Cortex of kidney (tissue), 1 donor: Measurements from ENCODE around the gene MYO3B.
"Not testable (repeated sequence)": the region's sequence is repeated elsewhere in the genome, so short reads cannot be mapped to it uniquely, and the experiment has no call there.

ENCODE experiments used
- DNase-seq: peaks from one replicate; lab custom pipeline; 2025; lab: John Stamatoyannopoulos, UW

Gene MYO3B

GRCh38 chr2:170428868-170429267 is 250.9 kb downstream of the MYO3B start:
- no peak for DNase-seq

DNA sequence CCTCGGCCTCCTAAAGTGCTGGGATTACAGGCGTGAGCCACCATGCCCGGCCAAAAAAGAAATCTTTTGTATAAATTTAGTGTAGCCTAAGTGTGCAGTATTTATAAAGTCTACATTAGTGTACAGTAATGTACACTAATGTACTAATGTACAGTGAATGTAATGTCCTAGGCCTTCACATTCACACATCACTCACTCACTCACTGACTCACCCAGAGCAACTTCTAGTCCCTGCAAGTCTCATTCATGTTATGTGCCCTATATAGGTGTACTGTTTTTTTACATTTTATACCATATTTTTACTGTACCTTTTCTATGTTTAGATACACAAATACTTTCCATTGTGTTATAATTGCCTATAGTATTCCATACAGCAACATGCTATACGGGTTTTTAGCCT is 254.9 kb downstream of the MYO3B start:
- DNase-seq, result no peak

DNA sequence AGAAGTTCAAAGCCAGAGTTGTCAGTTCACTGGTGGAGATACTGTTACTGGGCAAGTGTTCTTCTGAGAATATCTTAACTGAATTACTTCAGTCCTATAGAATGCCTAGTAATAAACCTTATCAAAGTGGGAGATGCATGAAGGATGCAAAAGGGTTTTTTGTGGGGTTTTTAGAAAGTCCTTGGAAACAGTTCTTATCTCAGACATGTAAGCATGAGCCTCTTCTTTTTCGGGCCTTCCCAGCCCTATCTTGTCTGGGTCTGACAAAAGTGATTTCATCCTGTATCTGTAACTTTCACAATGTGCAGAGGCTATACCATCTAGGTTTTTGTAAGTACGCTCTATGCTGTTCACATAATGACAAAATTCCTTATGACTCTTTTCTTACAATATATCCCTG is 255.5 kb downstream of the MYO3B start:
- no peak for DNase-seq

GRCh38 chr2:170434396-170434795 is 256.4 kb downstream of the MYO3B start:
- not testable (repeated sequence) for DNase-seq

DNA sequence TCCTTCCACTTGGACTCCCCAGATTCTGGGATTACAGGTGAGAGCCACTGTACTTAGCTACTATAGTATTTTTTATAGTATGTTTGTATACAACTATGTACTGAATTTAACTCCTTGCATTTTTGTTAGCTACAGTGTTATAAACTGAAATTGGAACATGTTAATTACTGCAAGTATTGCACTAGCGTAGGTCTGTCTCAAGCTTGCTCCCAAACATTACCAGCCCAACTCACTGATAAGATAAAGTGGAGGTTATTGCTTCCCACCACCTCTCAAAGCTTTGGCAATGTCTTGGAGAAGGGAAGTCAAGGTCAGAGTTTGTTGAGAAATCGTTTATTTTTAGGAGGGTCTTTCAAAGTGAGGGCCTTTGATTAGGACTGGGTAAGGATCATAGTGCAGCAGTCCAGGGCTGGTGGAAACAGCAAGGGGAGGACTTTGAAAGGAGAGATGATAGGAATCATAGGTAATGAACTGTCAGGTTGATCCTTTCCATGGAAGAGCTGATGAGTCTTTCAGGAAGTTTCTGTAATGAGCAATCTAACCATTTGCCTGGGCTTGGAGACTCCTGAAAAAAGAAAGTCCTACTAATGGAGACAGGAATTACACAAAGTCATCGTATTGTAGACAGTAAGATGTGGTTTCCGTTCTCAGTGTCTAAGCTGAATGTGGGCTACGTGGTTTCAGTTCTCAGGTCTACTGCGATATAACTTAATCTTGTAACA is 257.1 kb downstream of the MYO3B start:
- DNase-seq, result no peak

DNA sequence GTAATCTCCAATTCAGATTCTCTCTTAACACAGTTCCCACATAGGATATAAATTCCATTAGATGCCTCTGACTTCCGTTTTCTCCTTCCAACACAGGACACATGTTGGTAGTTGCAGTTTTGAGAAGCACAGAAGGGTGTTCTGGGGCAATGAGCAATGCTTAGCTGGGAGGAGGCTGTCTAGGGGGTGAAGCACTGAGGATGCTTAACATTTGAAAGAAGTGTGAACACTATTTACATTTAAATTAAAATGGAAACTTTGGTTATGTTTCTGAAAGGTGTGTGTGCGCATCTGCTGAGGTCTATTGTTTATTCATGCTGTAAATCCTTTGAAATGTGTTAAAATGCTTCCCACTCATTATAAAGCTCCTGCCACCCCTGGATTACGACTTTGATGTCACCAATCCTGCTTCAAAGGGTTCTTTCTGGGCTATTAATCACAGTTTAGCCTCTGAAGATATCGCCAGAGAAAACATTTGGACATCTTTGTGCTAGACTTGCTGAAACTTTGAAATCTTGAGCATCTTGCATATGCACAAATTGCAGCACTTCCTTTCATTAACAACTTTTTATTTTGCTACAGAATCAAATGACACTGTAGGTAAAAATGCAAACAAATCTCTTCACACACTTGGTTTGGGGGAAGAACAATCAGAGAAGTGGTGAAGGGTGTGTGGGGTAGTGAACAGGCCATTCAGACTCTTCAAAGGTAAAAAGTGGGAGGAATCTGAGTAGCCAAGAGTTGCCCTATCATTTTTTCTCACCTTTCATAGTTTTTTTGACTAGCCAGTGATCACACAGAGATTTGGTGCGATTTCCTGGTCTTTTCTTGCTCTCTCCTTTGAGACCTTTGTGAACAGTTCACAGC is 258.4 kb downstream of the MYO3B start:
- no peak for DNase-seq

DNA sequence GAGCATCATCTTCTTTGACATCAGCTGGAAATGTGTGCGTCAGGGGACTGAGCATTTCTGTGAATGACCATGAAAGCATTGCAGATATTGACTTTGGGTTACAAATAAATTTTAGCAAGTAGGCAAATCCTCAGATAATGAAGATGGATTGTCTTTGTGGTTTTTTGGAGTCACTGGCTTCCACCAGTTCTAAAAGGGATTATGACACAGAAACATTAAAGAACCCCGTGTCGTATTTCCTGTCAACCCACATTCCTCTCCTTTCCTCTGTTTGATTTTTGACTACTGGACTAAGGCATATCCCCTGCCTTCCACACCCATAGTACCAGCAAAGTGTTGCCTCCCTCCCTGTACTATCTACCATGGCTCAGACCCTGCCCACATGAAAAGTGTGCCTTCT is 268.1 kb downstream of the MYO3B start:
- DNase-seq, result no peak

DNA sequence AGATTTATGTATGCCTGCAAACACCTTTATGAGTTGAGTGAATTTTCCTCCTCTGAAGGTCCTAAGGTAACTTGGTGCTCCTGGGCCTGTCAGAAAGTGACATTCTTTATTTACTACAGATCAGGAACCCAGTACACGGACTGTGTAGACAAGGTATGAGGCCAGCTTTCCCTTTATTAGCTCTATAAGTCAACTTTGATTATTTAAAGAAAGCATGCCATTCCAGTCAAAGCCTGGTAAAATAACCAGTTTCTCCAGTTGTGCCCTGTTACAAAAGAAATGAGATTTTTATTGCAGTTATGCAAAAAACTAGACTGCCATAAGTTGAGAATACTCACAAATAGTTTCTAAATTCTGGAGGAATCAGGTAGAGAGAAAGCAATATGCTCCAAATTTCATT is 271.1 kb downstream of the MYO3B start:
- no peak for DNase-seq

DNA sequence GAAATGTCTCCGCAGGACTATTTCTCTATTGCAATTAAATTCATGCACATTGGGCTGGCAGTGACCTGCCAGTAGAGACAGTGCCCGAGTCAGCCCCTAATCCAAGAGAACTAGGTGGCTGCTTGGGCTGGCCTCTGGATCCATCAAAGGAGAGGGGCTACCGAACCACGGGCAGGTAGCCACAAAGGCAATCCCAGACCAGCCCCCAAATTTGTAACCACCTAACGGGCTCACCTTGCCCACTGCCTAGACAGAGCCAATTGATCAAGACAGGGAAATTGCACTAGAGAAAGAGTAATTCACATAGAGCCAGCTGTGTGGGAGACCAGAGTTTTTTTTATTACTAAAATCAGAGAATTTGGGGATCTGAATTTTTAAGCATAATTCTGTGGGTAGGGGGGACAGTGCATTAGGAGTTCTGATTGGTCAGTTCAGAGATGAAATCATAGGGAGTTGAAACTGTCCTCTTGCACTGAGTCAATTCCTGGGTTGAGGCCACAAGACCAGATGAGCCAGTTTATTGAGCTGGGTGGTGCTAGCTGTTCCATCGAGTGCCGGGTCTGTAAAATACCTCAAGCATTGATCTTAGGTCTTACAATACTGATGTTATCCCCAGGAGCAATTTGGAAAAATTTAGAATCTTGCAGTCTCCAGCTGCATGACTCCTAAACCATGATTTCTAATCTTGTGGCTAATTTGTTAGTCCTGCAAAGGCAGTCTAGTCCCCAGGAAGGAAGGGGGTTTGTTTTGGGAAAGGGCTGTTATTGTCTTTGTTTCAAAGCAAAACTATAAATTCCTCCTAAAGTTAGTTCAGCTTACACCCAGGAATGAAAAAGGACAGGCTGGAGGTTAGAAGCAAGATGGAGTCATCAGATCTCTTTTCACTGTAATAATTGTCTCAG is 276.8 kb downstream of the MYO3B start:
- DNase-seq, result no peak

DNA sequence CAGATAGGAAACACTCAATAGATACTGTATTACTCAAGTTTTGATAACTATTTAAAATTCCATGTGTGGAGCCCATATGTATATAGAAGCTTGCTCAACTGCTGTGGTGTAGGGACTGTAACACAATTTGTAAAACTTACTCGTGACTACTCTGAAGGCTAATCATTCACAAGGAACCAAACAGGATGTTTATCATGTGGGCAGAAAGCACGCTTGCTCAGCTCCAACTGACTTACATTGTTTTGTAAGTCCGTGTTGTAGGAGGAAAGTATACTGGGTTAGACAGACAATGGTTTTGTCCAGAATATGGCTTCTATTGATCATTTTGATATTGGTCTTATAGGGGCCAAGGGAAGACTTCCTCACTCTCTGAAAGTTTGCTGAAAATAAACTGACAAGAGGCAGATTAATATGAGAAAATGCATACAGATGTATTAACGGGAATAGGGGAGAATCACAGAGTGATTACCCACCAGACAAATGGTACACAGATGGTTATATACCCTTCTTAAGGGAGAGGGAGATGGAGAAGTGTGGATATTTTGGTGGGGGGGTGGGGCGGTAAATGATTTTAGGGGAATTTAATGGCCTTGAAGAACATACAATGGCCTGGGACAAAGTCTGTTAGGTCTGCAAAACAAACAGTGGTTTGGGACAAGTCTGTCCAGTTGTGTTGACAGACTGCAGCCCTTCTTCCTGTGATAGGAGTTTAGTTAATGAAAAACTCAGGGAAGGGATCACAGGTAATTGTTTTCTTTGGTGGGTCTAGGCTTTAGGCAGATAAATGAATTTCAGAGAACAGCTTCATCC is 277.9 kb downstream of the MYO3B start:
- no peak for DNase-seq

GRCh38 chr2:170456914-170457313 is 279.0 kb downstream of the MYO3B start:
- no peak for DNase-seq

DNA sequence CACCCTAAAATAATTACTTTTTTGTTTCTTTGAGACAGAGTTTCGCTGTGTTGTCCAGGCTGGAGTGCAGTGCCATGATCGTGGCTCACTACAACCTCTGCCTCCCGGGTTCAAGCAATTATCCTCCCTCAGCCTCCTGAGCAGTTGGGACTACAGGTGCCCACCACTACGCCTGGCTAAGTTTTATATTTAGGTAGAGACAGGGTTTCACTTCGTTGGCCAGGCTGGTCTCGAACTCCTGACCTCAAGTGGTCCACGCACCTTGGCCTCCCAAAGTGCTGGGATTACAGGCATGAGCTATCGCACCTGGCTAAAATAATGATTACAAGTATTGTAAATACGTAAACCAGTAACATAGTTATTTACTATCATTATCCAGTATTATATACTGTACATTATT is 279.8 kb downstream of the MYO3B start:
- DNase-seq, result no peak

- DNase-seq, result no peak
Observed at GRCh38 chr2:170461889-170462288, 283.9 kb downstream of the MYO3B start.

GRCh38 chr2:170462433-170463205 is 284.7 kb downstream of the MYO3B start:
- no peak for DNase-seq

DNA sequence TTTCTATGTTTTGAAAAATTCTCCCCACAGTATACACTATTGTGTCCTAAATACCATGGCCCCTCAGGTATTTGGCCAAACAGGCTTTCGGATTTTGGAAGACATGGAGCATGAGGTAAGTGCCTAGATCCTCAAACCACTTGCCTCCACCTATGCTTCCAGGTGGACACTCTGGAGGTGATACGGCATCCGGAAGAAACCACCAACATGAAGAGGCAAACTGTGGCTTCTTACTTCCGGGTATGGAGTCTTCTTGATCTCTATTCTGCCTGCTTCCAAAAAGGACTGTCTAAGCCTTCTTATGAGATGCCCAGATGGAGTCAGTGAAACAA is 285.2 kb downstream of the MYO3B start:
- DNase-seq, result no peak

DNA sequence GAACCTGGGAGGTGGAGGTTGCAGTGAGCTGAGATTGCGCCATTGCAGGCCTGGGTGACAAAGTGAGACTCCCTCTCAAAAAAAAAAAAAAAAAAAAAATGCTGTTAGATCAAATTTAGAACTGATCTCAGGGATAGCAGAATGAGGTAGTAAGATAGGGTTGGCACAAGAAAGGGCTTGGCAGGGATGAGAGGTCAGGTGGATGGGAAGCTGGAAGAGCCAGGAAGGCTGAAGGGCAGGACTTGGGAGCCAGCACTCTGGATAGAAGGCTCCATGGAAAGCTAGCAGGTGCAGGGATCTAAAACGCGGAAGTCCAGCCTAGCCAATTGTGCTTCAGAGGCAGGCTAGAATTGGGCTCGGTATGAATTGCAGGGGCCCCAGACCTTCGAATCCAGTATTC is 286.3 kb downstream of the MYO3B start:
- DNase-seq, result no peak

DNA sequence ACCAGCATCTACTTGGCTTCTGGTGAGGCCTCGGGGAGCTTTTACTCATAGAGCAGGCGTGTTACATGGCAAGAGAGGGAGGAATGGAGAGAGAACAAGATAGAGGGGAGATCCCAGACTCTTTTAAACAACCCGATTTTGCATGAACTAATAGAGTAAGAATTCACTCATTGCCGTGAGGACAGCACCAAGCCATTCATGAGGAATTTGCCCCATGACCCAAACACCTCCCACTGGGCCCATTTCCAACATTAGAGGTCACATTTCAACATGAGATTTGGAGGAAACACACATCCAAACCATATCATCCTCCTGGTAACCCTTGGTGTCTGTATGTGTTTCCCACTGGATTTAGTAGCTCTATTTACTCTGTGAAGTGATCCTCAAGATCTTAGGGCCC is 287.3 kb downstream of the MYO3B start:
- DNase-seq, result no peak

GRCh38 chr2:170466632-170467031 is 288.7 kb downstream of the MYO3B start:
- no peak for DNase-seq

- DNase-seq, result no peak
Observed at GRCh38 chr2:170467568-170468422, 289.8 kb downstream of the MYO3B start.

DNA sequence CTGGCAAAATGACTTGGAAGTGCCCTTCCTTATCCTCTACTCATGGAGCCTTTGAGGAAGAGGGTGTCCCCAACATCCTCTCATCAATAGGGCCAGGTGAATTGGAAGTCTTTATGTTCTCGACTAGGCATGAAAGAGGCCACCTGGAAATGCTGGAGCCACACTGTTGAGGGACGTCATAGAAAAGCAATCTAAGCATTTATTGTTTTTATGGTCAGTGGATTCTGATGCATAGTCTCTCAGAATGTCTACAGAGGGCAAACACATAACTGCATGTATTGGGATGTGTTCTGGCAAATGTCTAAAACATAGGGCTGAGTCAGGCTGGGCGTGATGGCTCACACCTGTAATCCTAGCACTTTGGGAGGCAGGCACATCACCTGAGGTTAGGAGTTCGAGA is 290.6 kb downstream of the MYO3B start:
- DNase-seq, result no peak
